Sigmoid colon (tissue), 7 donors: ENCODE results near the gene ZNF394. TPM values are rescaled to one million over a fixed set of nuclear protein-coding genes. Genes with fewer than 3 reads are reported as not detected.

Source experiments
- DNase-seq: peaks from one replicate; pipeline ENCODE4 v3.0.0-alpha.2; 2019
- H3K27ac ChIP-seq, 4 donors: fragments of 200-600 bp; sonication (generic); one replicate each; pipeline ENCODE4 v1.5.1; 2016 to 2019; ENCODE audit warnings: mild to moderate bottlenecking in 1 of 4
- H3K27me3 ChIP-seq, 3 donors: fragments of 200-600 bp; sonication (generic); one replicate each; pipeline ENCODE4 v1.5.1; 2019; ENCODE audit warnings: mild to moderate bottlenecking in 1 of 3
- H3K36me3 ChIP-seq, 4 donors: fragments of 200-600 bp; sonication (generic); one replicate each; pipeline ENCODE4 v1.5.1; 2016 to 2019
- H3K4me1 ChIP-seq, 4 donors: fragments of 200-600 bp; sonication (generic); one replicate each; pipeline ENCODE4 v1.5.1; 2017 to 2019
- H3K4me3 ChIP-seq, 4 donors: fragments of 200-600 bp; sonication (generic); one replicate each; pipeline ENCODE4 v1.5.1; 2017 to 2019; ENCODE audit warnings: mild to moderate bottlenecking in 2 of 4, moderate library complexity in 1 of 4
- H3K9me3 ChIP-seq, 4 donors: fragments of 200-600 bp in 3 of 4; sonication (generic) in 3 of 4; one replicate each; pipeline versions ENCODE4 v1.5.1 to v1.6.1; 2013 to 2019
- CTCF ChIP-seq, 4 experiments: fragments of 450-650 bp in 3 of 4; fragments of 200-600 bp in 1 of 4; IDR thresholded peaks; one replicate each; pipeline ENCODE4 v1.5.1; 2016 to 2019; ENCODE audit warnings: antibody characterized with exemption in 4 of 4, mild to moderate bottlenecking in 3 of 4, moderate library complexity in 2 of 4
- EP300 ChIP-seq, 4 donors: sonication (generic); formaldehyde crosslinking; IDR thresholded peaks; one replicate each; pipeline ENCODE4 v1.6.1; 2017; ENCODE audit warnings: antibody characterized with exemption in 4 of 4
- POLR2A ChIP-seq, 2 donors: fragments of 450-650 bp; IDR thresholded peaks; one replicate each; pipeline ENCODE4 v1.6.1; 2016; ENCODE audit warnings: antibody characterized with exemption in 2 of 2, mild to moderate bottlenecking in 2 of 2, moderate library complexity in 2 of 2
- POLR2AphosphoS5 ChIP-seq, 4 donors: sonication (generic); formaldehyde crosslinking; IDR thresholded peaks; one replicate each; pipeline ENCODE4 v1.6.1; 2017; ENCODE audit warnings: antibody characterized with exemption in 4 of 4
- WGBS, 2 donors: extraction: QIAGEN DNeasy Blood & Tissue Kit; methylation state at CpG; one replicate each; pipeline ENCODE4 v1.1.7; 2013; 5-methylcytosine and 5-hydroxymethylcytosine counted together
- intact Hi-C: fragments of 100-400 bp; cut with DNase I; formaldehyde crosslinking; loops from one replicate; pipeline ENCODE4 v1.15.1; 2023
- polyA plus RNA-seq, 3 donors: library from polyadenylated mRNA; stranded (reverse); fragments of 200-250 nt; gene quantifications; one replicate each; pipeline ENCODE4 v1.2.3, GENCODE V29; 2013
- total RNA-seq, 4 donors: library from RNA; depleted of rRNA; stranded (reverse); fragments of >200 nt; gene quantifications; one replicate each; pipeline ENCODE4 v1.1.0, GENCODE V29; 2016
- donor health status: healthy with polysubstance abuse.
- donor health status: Bipolar disorder and iron deficiency.
- donor health status: healthy.

ZNF394 gene
- total and polyA plus RNA-seq, 7 donors = 19.2 to 38.8 (median 29.4) TPM

GRCh38 chr7:99456288-99456687 is 43.8 kb downstream of the ZNF394 start:
- WGBS, 2 donors = 76% methylated on average over 13 of the region's 13 CpGs
- TF ChIP-seq POLR2A (IDR thresholded peaks at IDR 0.05) (no peak), EP300 (IDR thresholded peaks at IDR 0.05) (no peak), CTCF (IDR thresholded peaks at IDR 0.05) (no peak), POLR2AphosphoS5 (IDR thresholded peaks at IDR 0.05) (no peak)
- H3K27me3 ChIP-seq = no peaks in the 10 kb centered on the region
- no peak for DNase-seq
- H3K4me1 ChIP-seq = peaks cover 0 to 15% (median 4%) of the 10 kb centered on the region in 4 donors
- intact Hi-C loops = no loop called here
- H3K36me3 ChIP-seq = peaks cover 9 to 87% (median 43%) of the 10 kb centered on the region in 4 donors
- H3K27ac ChIP-seq = no peak overlapping the region
- no peak overlapping the region for H3K4me3 ChIP-seq
- no peaks in the 10 kb centered on the region for H3K9me3 ChIP-seq

GRCh38 chr7:99455874-99456273 is 44.2 kb downstream of the ZNF394 start:
- Histone ChIP-seq H3K4me1 (peaks cover 0 to 12% (median 3%) of the 10 kb centered on the region in 4 donors), H3K4me3 (no peak overlapping the region), H3K36me3 (peaks cover 9 to 91% (median 45%) of the 10 kb centered on the region in 4 donors), H3K9me3 (no peaks in the 10 kb centered on the region), H3K27ac (no peak overlapping the region), H3K27me3 (no peaks in the 10 kb centered on the region)
- TF ChIP-seq POLR2A (IDR thresholded peaks at IDR 0.05) = no peak
- no peak for TF ChIP-seq CTCF (IDR thresholded peaks at IDR 0.05)
- TF ChIP-seq EP300 (IDR thresholded peaks at IDR 0.05) = no peak
- TF ChIP-seq POLR2AphosphoS5 (IDR thresholded peaks at IDR 0.05) = no peak
- 76 to 83% methylated on average over 9 of the region's 9 CpGs for WGBS, 2 donors
- DNase-seq = no peak
- intact Hi-C loops = no loop called here

GRCh38 chr7:99453105-99453504 is 47.0 kb downstream of the ZNF394 start:
- H3K4me1 ChIP-seq = no peaks in the 10 kb centered on the region
- DNase-seq = no peak
- no peak overlapping the region for H3K4me3 ChIP-seq
- no peaks in the 10 kb centered on the region for H3K27me3 ChIP-seq
- H3K9me3 ChIP-seq = no peaks in the 10 kb centered on the region
- H3K27ac ChIP-seq = no peak overlapping the region
- H3K36me3 ChIP-seq = peaks cover 34 to 100% (median 49%) of the 10 kb centered on the region in 4 donors
- intact Hi-C loops = no loop called here
- 89 to 93% methylated on average over 11 of the region's 11 CpGs for WGBS, 2 donors
- TF ChIP-seq CTCF (IDR thresholded peaks at IDR 0.05) (no peak), POLR2AphosphoS5 (IDR thresholded peaks at IDR 0.05) (no peak), EP300 (IDR thresholded peaks at IDR 0.05) (no peak), POLR2A (IDR thresholded peaks at IDR 0.05) (no peak)

GRCh38 chr7:99452541-99452940 is 47.5 kb downstream of the ZNF394 start:
- no peak overlapping the region for H3K4me3 ChIP-seq
- H3K27me3 ChIP-seq = no peaks in the 10 kb centered on the region
- intact Hi-C loops = no loop called here
- 93 to 95% methylated on average over 13 of the region's 13 CpGs for WGBS, 2 donors
- no peak for DNase-seq
- H3K9me3 ChIP-seq = no peaks in the 10 kb centered on the region
- no peak for TF ChIP-seq CTCF (IDR thresholded peaks at IDR 0.05)
- TF ChIP-seq POLR2AphosphoS5 (IDR thresholded peaks at IDR 0.05) = no peak
- TF ChIP-seq EP300 (IDR thresholded peaks at IDR 0.05) = no peak
- TF ChIP-seq POLR2A (IDR thresholded peaks at IDR 0.05) = no peak
- peaks cover 35 to 100% (median 49%) of the 10 kb centered on the region in 4 donors for H3K36me3 ChIP-seq
- no peaks in the 10 kb centered on the region for H3K4me1 ChIP-seq
- no peak overlapping the region for H3K27ac ChIP-seq

GRCh38 chr7:99451936-99452335 is 48.1 kb downstream of the ZNF394 start:
- 95% methylated on average over 8 of the region's 8 CpGs for WGBS, 2 donors
- Histone ChIP-seq H3K27ac (no peak overlapping the region), H3K4me3 (no peak overlapping the region), H3K36me3 (peaks cover 33 to 98% (median 44%) of the 10 kb centered on the region in 4 donors), H3K9me3 (no peaks in the 10 kb centered on the region), H3K4me1 (no peaks in the 10 kb centered on the region), H3K27me3 (no peaks in the 10 kb centered on the region)
- TF ChIP-seq POLR2A (IDR thresholded peaks at IDR 0.05) (no peak), CTCF (IDR thresholded peaks at IDR 0.05) (no peak), POLR2AphosphoS5 (IDR thresholded peaks at IDR 0.05) (no peak), EP300 (IDR thresholded peaks at IDR 0.05) (no peak)
- intact Hi-C loops = no loop called here
- no peak for DNase-seq
